Naive thymus-derived CD8-positive, alpha-beta T cell (primary cell): ENCODE measurements around the gene RHBDL1. TPM values are rescaled to one million over a fixed set of nuclear protein-coding genes. Genes with fewer than 3 reads are reported as not detected.
A peak's percentile ranks its signal among the peaks of the same experiment; 100 is the strongest.

Source experiments
- ATAC-seq, 2 donors: fragments of 150-1000 bp; cut with Tn5 transposase in 1 of 2; sonication (Bioruptor Pico), chemical (Tn5 transposase) in 1 of 2; 1 replicate in 1 of 2; 2 replicates in 1 of 2; pipeline ENCODE4 v1.10.0; 2021; ENCODE audit warnings: mild to moderate bottlenecking in 2 of 2, moderate library complexity in 2 of 2
- POLR2A ChIA-PET: fragments of 350-600 bp; sonication (Branson Sonifier 250); formaldehyde crosslinking; loops from one replicate; lab custom pipeline; 2021; ENCODE audit warnings: antibody characterized with exemption; lab: Charles Lee
- DNase-seq, 10 donors: peaks; one replicate each; pipeline versions ENCODE4 v3.0.0 to v3.0.0-alpha.2; 2020 to 2022
- H3K27ac Mint-ChIP-seq, 10 donors: one replicate each; pipeline ENCODE4 v1.8.0; 2020 to 2022; ENCODE audit warnings: mild to moderate bottlenecking in 10 of 10, mixed read lengths in 10 of 10, moderate library complexity in 4 of 10, inconsistent platforms in 1 of 10
- H3K27me3 Mint-ChIP-seq, 5 donors: one replicate each; pipeline ENCODE4 v1.8.0; 2021 to 2022; ENCODE audit warnings: mixed read lengths in 5 of 5
- H3K36me3 Mint-ChIP-seq, 3 donors: one replicate each; pipeline ENCODE4 v1.8.0; 2020 to 2022; ENCODE audit warnings: mixed read lengths in 3 of 3, mild to moderate bottlenecking in 2 of 3, inconsistent platforms in 1 of 3
- H3K4me1 Mint-ChIP-seq, 4 donors: one replicate each; pipeline ENCODE4 v1.8.0; 2021 to 2022; ENCODE audit warnings: mixed read lengths in 4 of 4
- H3K4me3 Mint-ChIP-seq, 10 donors: one replicate each; pipeline ENCODE4 v1.8.0; 2020 to 2022; ENCODE audit warnings: mild to moderate bottlenecking in 10 of 10, mixed read lengths in 10 of 10, moderate library complexity in 6 of 10, inconsistent platforms in 1 of 10
- H3K9me3 Mint-ChIP-seq, 9 donors: one replicate each; pipeline ENCODE4 v1.8.0; 2020 to 2022; ENCODE audit warnings: mixed read lengths in 9 of 9, mild to moderate bottlenecking in 3 of 9, inconsistent platforms in 1 of 9, moderate library complexity in 1 of 9
- polyA plus RNA-seq, 3 donors: library from polyadenylated mRNA; unstranded; fragments of 300-500 nt; fragmentation: Illumina TruSeq; gene quantifications; one replicate each; pipeline ENCODE4 v1.2.3, GENCODE V29; 2021
- total RNA-seq, 8 experiments: library from RNA in 2 of 8; stranded (reverse) in 2 of 8; gene quantifications; one replicate each; pipeline ENCODE4 v1.2.3 and lab custom pipeline; 2021 to 2026

RHBDL1 gene
- total and polyA plus RNA-seq, 5 experiments from 2014 or later: 1.3 to 1.4 TPM; not detected in 3

DNA sequence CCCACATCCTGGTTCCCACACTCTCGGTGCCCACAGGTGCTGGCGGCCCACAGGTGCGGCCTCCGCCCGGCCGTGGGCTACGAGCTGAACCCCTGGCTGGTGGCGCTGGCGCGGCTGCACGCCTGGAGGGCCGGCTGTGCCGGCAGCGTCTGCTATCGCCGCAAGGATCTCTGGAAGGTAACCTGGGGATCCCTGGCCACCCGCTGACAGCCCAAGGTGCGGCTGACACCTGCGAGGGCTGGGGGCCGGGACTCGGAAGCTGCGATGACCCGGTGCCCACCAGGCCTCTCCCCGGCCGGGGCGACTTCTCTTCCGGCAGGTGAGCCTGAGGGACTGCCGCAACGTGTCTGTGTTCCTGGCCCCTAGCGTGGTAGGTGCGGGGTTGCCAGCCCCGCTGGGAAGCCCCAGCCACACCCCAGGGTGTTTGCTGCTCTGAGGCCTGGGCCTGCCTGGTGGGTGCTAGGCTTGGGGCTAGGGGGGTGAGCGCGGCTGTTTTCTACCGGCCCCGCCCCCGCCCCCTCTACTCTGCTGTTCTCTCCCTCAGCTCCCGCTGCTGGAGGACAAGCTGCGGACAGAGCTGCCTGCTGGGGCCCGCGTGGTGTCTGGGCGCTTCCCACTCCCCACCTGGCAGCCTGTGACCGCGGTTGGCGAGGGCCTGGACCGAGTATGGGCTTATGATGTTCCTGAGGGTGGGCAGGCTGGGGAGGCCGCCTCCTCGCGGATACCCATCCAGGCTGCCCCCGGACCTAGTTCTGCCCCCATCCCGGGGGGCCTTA is 46.5 kb downstream of the RHBDL1 start:
- H3K4me3 Mint-ChIP-seq: peak overlapping the region; percentile 39 to 83 (median 78)
- no peaks in the 10 kb centered on the region for H3K36me3 Mint-ChIP-seq
- H3K27me3 Mint-ChIP-seq: no peaks in the 10 kb centered on the region
- no peaks in the 10 kb centered on the region for H3K9me3 Mint-ChIP-seq
- DNase-seq (peak in 6 of 10 donors; percentile 41 to 56 (median 49)), ATAC-seq (peak; percentile 42 to 49)
- POLR2A ChIA-PET: interaction anchor here (0.5 to 21.0 kb wide), 14 partner anchors 10 to 486 kb away, joined by 3 to 411 read pairs (median 4); partner anchors contain the start of genes CCDC78, CHTF18, CIAO3 and HAGHL
- peak overlapping the region; percentile 26 to 95 (median 82) for H3K27ac Mint-ChIP-seq
- peaks cover 24 to 46% (median 38%) of the 10 kb centered on the region in 4 donors for H3K4me1 Mint-ChIP-seq

DNA sequence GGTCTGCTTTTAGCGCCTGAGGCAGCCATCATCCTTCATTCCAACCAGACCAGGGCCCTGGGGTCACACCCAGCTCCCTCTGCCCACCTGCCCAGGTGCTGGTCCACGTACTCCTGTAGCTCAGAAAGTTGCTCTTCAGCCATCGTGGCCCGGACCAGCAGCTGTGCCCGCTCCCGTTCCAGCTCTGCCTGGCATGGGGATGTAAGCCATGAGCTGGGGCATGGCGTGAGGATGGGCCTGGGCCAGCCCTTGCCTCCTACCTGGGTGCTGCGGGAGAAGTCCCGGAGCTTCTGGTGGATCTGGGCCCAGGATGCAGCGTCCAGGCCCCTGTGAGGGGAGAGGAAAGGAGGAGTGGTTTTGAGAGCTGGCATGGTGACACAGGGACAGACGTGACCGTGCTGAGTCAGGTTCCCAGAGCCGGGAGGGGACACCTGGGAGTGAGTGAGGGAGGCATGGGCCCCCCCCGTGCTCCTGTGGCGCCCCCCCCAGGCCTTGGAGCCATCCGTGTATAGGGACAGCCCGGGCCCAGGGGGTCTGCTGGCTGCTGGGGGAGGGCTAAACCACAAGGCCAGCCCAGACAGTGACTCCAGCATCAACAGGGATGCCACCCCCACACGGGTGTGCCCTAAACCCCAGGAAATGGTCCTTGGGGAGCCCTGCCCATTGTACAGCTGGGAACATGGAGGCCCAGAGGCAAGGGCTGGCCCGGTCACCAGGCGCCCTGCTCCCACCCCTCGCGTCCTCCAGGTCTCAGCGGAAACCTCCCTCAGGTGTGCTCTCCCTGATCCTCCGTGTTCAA is 47.6 kb downstream of the RHBDL1 start:
- H3K4me3 Mint-ChIP-seq: peak overlapping the region in 9 of 10 donors; percentile 44 to 83 (median 75)
- H3K9me3 Mint-ChIP-seq: no peaks in the 10 kb centered on the region
- no peaks in the 10 kb centered on the region for H3K36me3 Mint-ChIP-seq
- no peaks in the 10 kb centered on the region for H3K27me3 Mint-ChIP-seq
- POLR2A ChIA-PET: interaction anchor here (1.4 to 23.0 kb wide), 6 partner anchors 6 to 63 kb away, joined by 3 to 411 read pairs (median 36); partner anchors contain the start of genes ANTKMT, CCDC78, CIAO3 and HAGHL
- no peak for DNase-seq
- peaks cover 24 to 46% (median 38%) of the 10 kb centered on the region in 4 donors for H3K4me1 Mint-ChIP-seq
- H3K27ac Mint-ChIP-seq: peak overlapping the region in 9 of 10 donors; percentile 17 to 95 (median 80)
- ATAC-seq: no peak

DNA sequence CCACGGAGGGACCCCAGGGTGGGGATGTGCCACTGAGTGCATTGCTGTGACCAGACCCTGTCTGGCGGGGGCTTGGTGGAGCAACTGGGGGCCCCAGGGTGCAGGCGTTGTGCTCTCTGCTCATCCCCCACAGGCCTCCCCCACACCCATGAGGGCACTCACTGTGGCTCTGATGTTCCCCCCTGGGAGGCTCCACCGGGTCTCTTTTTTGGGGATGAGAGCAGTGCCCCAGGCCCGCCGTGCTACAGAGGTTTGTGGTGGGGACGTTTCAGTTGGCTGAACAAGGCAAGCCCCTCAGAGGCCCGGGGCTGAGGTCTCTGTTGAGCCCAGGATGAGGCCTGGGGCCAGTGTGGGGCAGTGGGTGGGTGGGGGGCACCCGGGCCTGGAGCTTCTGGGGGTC is 48.2 kb downstream of the RHBDL1 start:
- POLR2A ChIA-PET: interaction anchor here (0.9 to 23.0 kb wide), 5 partner anchors 7 to 87 kb away, joined by 3 to 411 read pairs (median 16); partner anchors contain the start of genes ANTKMT, CCDC78, CIAO3 and HAGHL
- Mint-ChIP-seq H3K4me1 (peaks cover 23 to 43% (median 33%) of the 10 kb centered on the region in 4 donors), H3K27ac (peak overlapping the region in 5 of 10 donors; percentile 17 to 66 (median 39)), H3K4me3 (peak overlapping the region in 4 of 10 donors; percentile 36 to 48 (median 40)), H3K27me3 (no peaks in the 10 kb centered on the region), H3K9me3 (no peaks in the 10 kb centered on the region), H3K36me3 (no peaks in the 10 kb centered on the region)
- DNase-seq (no peak), ATAC-seq (no peak)

DNA sequence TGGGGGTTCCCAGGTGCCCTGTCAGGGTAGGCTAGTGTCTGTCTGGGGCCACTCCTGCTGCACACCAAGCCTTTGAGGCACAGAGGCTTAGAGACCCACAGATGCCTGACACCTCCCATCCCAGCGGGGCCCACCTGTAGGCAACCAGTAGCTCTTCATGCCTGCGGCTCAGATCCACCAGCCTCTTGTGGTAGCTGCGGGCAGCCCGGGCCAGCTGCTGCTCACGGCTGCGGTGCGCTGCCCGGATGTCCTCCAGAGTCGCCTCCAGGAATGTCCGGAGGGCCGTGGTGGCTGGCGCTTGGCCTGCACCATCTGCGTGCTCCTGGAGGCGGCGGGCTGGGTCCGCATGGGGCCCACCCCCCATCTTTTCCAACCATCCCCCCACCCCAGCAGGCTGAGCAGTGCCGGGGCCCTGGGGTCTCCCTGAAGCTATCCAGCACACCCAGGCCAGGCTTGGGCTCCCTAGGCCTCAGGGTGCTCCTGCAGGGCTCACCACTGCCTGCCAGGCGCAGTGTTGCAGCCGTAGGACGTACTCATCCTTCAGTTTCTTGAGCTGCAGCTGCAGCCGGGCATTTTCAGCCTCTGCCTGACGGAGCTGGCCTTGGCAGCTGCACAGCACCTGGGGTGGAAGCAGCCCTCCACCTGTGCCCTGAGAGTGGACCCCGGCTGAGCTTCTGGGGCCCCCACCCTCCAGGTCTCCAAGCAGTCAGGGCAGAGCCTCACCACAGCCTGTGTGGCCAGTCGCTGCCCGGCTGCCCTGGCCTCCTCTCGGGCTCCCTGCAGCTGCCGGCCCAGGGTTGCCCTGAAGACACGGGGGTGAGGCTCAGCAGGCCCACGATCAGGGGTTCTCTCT is 48.9 kb downstream of the RHBDL1 start:
- POLR2A ChIA-PET: interaction anchor here (0.9 to 23.0 kb wide), 7 partner anchors 8 to 88 kb away, joined by 3 to 411 read pairs (median 5); partner anchors contain the start of genes ANTKMT, CCDC78, CIAO3 and HAGHL
- H3K9me3 Mint-ChIP-seq: no peaks in the 10 kb centered on the region
- no peaks in the 10 kb centered on the region for H3K27me3 Mint-ChIP-seq
- DNase-seq (no peak), ATAC-seq (no peak)
- peak overlapping the region in 4 of 10 donors; percentile 34 to 79 (median 57) for H3K27ac Mint-ChIP-seq
- no peak overlapping the region for H3K4me3 Mint-ChIP-seq
- no peaks in the 10 kb centered on the region for H3K36me3 Mint-ChIP-seq
- H3K4me1 Mint-ChIP-seq: peaks cover 17 to 36% (median 26%) of the 10 kb centered on the region in 4 donors

DNA sequence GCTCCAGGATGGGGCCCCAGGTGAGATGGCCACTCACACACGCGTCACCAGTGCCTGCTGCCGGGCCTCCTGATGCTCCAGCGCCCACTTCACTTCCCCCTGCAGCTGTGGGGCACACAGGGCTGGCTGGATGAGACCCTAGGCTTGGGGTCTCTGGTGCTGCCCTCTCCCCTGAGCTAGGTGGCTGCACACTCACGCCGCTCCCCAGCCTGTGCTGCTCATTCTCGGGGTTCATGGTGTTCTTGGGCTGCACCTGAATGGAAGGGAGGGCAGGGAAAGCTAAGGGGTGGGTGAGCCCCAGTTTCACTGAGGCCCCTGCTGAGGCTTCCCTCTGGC is 49.5 kb downstream of the RHBDL1 start:
- ATAC-seq (no peak), DNase-seq (no peak)
- Mint-ChIP-seq H3K4me3 (peak overlapping the region in 2 of 10 donors; percentile 30 to 34), H3K4me1 (peaks cover 17 to 30% (median 21%) of the 10 kb centered on the region in 4 donors), H3K27me3 (no peaks in the 10 kb centered on the region), H3K36me3 (no peaks in the 10 kb centered on the region), H3K27ac (peak overlapping the region in 6 of 10 donors; percentile 22 to 79 (median 38)), H3K9me3 (no peaks in the 10 kb centered on the region)
- POLR2A ChIA-PET: interaction anchor here (1.2 to 23.0 kb wide), 6 partner anchors 8 to 45 kb away, joined by 3 to 411 read pairs (median 28); partner anchors contain the start of genes ANTKMT, CCDC78, CIAO3 and HAGHL

DNA sequence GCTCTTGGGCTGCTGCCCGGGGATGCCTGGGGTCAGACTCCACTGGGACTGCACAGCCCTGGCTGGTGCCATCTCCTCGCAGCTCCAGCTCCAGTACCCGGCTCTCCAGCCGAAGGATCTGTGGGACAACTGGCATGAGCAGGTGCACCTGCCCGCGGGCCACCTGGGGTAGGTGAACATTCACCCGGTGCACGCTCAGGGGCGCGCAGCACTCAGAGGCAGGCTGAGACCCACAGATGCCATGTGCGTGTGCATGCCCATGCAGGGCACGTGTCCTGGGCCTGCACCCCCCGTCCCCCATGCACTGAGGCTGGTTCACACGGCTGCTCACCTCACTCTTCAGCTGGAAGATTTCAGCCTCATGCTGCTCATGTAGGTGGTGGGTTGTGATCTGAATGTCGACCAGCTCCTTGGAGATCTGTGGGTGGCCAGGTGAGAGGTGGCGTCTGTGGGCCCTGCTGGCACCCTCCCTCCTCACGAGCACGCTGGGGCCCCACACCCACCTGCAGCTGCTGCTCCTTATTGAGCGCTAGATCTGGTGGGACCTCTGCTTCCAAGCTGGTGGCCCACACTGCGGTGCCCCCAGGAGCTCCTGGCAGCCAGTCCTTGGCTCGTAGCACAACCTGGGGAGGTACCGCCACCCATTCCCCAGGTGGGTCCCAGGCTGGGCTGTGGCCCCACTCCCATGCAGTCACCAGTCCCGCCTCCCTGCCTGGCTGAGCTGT is 50.2 kb downstream of the RHBDL1 start:
- ATAC-seq (no peak), DNase-seq (no peak)
- Mint-ChIP-seq H3K9me3 (no peaks in the 10 kb centered on the region), H3K27me3 (no peaks in the 10 kb centered on the region), H3K4me3 (peak overlapping the region in 7 of 10 donors; percentile 3 to 66 (median 52)), H3K27ac (peak overlapping the region in 7 of 10 donors; percentile 4 to 79 (median 52)), H3K36me3 (no peaks in the 10 kb centered on the region), H3K4me1 (peaks cover 14 to 25% (median 17%) of the 10 kb centered on the region in 4 donors)
- POLR2A ChIA-PET: interaction anchor here (1.2 to 23.0 kb wide), 6 partner anchors 9 to 46 kb away, joined by 3 to 411 read pairs (median 28); partner anchors contain the start of genes ANTKMT, CCDC78, CIAO3 and HAGHL

DNA sequence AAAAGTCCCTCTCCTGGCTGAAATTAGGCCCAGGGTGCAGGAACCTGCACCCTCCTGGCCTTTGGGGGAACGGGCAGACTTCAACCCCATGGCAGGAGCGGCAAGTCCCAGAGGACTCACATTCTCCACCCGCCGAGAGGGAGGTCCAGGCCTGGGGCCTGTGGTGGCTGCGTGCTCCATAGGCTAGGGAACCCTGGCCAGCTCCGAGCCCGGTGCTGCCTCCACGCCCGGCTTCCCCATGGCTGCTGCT is 50.6 kb downstream of the RHBDL1 start:
- Mint-ChIP-seq H3K36me3 (no peaks in the 10 kb centered on the region), H3K27ac (peak overlapping the region in 3 of 10 donors; percentile 43 to 79 (median 78)), H3K4me3 (peak overlapping the region in 9 of 10 donors; percentile 29 to 82 (median 76)), H3K27me3 (no peaks in the 10 kb centered on the region), H3K4me1 (peaks cover 14 to 25% (median 17%) of the 10 kb centered on the region in 4 donors), H3K9me3 (no peaks in the 10 kb centered on the region)
- POLR2A ChIA-PET: interaction anchor here (1.2 to 23.0 kb wide), 6 partner anchors 9 to 46 kb away, joined by 3 to 411 read pairs (median 28); partner anchors contain the start of genes ANTKMT, CCDC78, CIAO3 and HAGHL
- ATAC-seq (no peak), DNase-seq (no peak)

DNA sequence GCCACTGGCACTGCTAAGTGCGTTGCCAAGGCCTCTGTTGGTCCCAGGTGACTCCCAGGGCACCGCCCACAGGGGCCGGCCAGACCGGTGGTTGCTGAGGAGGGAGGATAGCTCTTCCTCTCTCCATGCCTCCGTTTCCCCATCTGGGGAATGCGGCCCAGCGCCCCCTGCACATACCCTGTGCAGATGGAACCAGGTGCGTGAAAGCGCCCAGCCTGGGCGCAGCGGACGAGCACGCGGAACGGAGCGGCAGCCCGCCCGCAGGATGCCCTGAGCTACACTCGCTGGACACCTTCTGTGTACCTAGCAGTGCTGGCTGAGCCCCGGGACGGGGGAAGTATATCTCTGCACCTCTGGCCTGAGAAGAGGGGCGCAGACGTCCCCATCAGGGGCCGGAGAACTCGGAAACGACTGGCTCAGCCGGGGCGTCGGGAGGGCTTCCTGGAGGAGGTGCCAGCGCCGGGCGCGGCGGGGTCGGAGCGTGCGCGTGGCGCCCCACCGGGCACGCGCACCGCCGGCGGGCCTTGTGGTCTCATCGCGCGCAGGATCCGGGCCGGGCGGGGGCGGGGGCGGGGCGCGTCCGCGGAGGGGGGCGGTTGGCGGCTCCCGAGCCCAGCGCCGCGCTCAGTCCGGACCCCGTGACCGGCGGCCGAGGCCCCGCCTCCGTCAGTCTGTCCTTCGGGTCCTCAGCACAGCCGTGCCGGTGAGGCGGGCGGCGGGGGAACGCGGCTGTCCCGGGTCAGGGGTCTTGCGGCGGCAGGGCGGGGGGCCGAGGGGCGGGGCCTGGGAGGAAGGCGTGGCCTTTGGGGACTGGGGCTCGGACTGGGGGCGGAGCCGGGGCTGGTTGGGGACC is 51.2 kb downstream of the RHBDL1 start, which contains the start of the genes CCDC78 and HAGHL:
Gene CCDC78 (minus strand): TSS at position 6 of the 853 bp plus-strand sequence. CDS start 76 bp downstream, outside the sequence.
Gene HAGHL (plus strand): TSS at position 669 of the 853 bp plus-strand sequence. CDS start 404 bp downstream, outside the sequence.
- peak in 9 of 10 donors; percentile 49 to 80 (median 65) for DNase-seq
- Mint-ChIP-seq H3K9me3 (no peaks in the 10 kb centered on the region), H3K27me3 (no peaks in the 10 kb centered on the region), H3K4me3 (peak within 1 kb of the TSS; percentile 66 to 82 (median 76)), H3K36me3 (no peaks in the 10 kb centered on the region), H3K27ac (peak within 1 kb of the TSS in 7 of 10 donors; percentile 35 to 79 (median 76)), H3K4me1 (peaks cover 14 to 25% (median 17%) of the 10 kb centered on the region in 4 donors)
- POLR2A ChIA-PET: interaction anchor here (1.0 to 23.0 kb wide), 8 partner anchors 8 to 90 kb away, joined by 3 to 411 read pairs (median 6); partner anchors contain the start of genes ANTKMT, CCDC78, CIAO3 and HAGHL
- peak; percentile 20 to 39 for ATAC-seq

DNA sequence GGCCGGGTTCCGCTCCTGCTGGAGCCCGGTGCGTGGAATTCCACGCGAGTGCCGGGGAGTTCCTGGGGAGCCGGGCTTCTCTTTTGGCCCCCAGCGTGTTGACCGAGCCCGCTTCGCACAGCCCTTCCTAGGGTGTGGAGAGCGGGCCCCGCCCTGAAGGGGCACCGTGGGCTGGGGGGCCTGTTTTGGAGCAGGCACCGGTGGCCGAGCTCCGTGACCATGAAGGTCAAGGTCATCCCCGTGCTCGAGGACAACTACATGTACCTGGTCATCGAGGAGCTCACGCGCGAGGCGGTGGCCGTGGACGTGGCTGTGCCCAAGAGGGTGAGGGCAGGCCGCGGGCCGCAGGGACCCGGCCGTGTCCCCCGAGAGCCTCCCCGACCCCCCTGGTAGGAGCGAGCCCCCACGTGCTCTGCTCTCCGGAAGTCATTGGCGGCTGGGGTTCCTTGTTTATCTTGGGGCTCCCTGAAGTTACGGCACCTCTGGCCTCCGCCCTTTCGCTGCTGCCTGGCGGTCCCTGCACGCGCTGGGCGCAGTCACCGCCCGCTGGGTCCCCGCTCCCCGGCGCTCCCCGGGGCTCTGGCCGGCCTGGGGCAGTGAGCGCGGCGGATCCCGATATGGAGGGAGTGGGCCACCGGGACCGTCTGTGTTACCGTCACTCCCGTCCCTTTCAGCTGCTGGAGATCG is 52.0 kb downstream of the RHBDL1 start:
- no peaks in the 10 kb centered on the region for H3K27me3 Mint-ChIP-seq
- H3K36me3 Mint-ChIP-seq: peaks cover 0 to 2% (median 0%) of the 10 kb centered on the region in 3 donors
- H3K9me3 Mint-ChIP-seq: no peaks in the 10 kb centered on the region
- H3K4me1 Mint-ChIP-seq: peaks cover 9 to 19% (median 14%) of the 10 kb centered on the region in 4 donors
- ATAC-seq: peak; percentile 21 to 38
- peak in 2 of 10 donors; percentile 52 to 66 for DNase-seq
- POLR2A ChIA-PET: interaction anchor here (1.0 to 23.0 kb wide), 8 partner anchors 7 to 91 kb away, joined by 3 to 411 read pairs (median 10); partner anchors contain the start of genes ANTKMT, CCDC78, CIAO3 and HAGHL
- peak overlapping the region in 2 of 10 donors; percentile 11 to 62 for H3K27ac Mint-ChIP-seq
- H3K4me3 Mint-ChIP-seq: peak overlapping the region; percentile 18 to 79 (median 61)
